Stimulated activated CD8-positive, alpha-beta memory T cell treated with anti-CD3 and anti-CD28 coated beads, Interleukin-4, amount 100 ng/mL, for 48 hours (primary cell): ENCODE data around the gene VRK3.

Experiments
- DNase-seq: peaks from one replicate; pipeline ENCODE4 v3.0.0-alpha.2; 2020

The VRK3 gene

DNA sequence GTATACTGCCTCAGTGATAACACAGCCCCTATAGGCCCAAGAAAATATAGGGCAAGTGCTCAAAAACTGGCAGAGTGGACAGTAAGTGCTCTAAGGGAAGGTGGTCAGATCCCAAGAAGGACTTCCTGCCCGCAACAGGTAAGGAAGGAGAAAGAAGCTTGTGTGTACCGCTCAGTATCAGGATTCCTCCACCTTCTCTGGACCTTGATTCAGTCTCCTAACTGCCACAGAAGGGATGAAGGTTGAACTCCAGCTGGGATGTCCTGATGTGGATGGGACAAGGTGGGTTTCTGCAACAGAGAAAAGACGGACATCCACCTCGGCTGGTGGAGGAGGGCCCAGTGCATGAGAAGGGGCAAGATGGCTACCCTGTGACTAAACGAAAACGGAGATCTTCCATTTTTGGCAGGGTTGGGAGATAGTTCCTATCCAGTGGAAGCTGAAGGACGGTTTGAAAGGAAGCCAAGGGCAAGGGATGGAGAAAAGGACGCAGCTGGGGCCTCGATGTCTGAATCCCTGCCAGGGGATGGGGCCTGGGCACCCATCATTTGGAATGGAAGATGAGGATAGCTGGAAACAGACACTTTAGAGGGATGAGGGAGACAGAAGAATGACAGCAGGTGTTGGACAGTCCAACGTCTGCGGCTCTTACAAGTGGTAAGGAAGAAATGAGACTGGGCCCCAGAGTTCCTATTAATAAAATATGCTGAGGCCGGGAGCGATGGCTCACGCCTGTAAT, 97.5 kb downstream of the VRK3 start:
- DNase-seq, result no peak

DNA sequence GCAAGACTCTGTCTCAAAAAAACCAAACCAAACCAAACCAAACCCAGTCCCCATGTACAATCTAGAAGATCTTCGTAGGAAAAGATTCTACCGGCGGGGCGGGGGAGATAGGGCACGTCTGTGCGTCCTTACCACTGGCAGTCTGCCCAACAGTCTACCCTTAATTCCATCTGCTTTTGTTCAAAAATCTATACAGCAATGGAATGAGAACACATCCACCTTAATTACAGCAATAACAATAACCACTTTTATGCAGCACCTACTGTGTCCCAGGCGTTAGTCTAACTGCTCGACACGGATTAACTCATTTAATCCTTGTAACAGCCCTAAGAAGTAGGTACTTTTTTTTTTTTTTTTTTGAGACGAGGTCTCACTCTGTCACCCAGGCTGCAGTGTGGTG, 98.7 kb downstream of the VRK3 start:
- DNase-seq, result no peak
